IPS-18c (cell line): ENCODE data around the gene SUN1.
"Not testable (repeated sequence)": the region's sequence is repeated elsewhere in the genome, so short reads cannot be mapped to it uniquely, and the experiment has no call there.

Source experiments
- H3K4me3 ChIP-seq: 2 replicates; pipeline ENCODE4 v1.7.0; 2013; ENCODE audit warnings: low read depth, mild to moderate bottlenecking, low read length, moderate library complexity; ENCODE audit not compliant: insufficient read depth
- H3K9me3 ChIP-seq: one replicate; pipeline ENCODE4 v1.6.1; 2013; ENCODE audit warnings: mild to moderate bottlenecking, low read length, moderate library complexity; ENCODE audit not compliant: control insufficient read depth, insufficient read depth

The SUN1 gene

GRCh38 chr7:801351-801750 lies 30.9 kb upstream of the SUN1 start:
- H3K4me3 ChIP-seq, H3K9me3 ChIP-seq: not testable (repeated sequence)

GRCh38 chr7:801940-802381 lies 30.3 kb upstream of the SUN1 start:
- no peak overlapping the region for H3K4me3 ChIP-seq
- H3K9me3 ChIP-seq, result peaks cover 2% of the 10 kb centered on the region

- H3K4me3 ChIP-seq, result no peak overlapping the region
- peaks cover 2% of the 10 kb centered on the region for H3K9me3 ChIP-seq
Measured at GRCh38 chr7:802500-803242, 29.6 kb upstream of the SUN1 start.

- Histone ChIP-seq H3K9me3 (peaks cover 2% of the 10 kb centered on the region), H3K4me3 (no peak overlapping the region)
Measured at GRCh38 chr7:803243-803635, 29.0 kb upstream of the SUN1 start.

- H3K9me3 ChIP-seq, H3K4me3 ChIP-seq: not testable (repeated sequence)
Measured at GRCh38 chr7:803796-804195, 28.5 kb upstream of the SUN1 start.

GRCh38 chr7:805261-805660 lies 27.0 kb upstream of the SUN1 start:
- H3K9me3 ChIP-seq, result peaks cover 2% of the 10 kb centered on the region
- H3K4me3 ChIP-seq, result no peak overlapping the region

GRCh38 chr7:815284-816216 lies 16.7 kb upstream of the SUN1 start:
- peak overlapping the region; percentile 66 for H3K4me3 ChIP-seq
- no peaks in the 10 kb centered on the region for H3K9me3 ChIP-seq

GRCh38 chr7:816300-816750 lies 16.0 kb upstream of the SUN1 start:
- peak overlapping the region; percentile 66; the same call in 1 of the 2 replicates for H3K4me3 ChIP-seq
- H3K9me3 ChIP-seq, result no peaks in the 10 kb centered on the region

- Histone ChIP-seq H3K9me3 (no peaks in the 10 kb centered on the region), H3K4me3 (peak overlapping the region; percentile 81)
Measured at GRCh38 chr7:816751-817671, 15.3 kb upstream of the SUN1 start.

GRCh38 chr7:818031-818699 lies 14.1 kb upstream of the SUN1 start:
- H3K4me3 ChIP-seq, result no peak overlapping the region
- no peaks in the 10 kb centered on the region for H3K9me3 ChIP-seq

- no peak overlapping the region for H3K4me3 ChIP-seq
Measured at GRCh38 chr7:820341-820740, 11.9 kb upstream of the SUN1 start.

GRCh38 chr7:821688-822087 lies 10.6 kb upstream of the SUN1 start:
- Histone ChIP-seq H3K9me3 (no peaks in the 10 kb centered on the region), H3K4me3 (no peak overlapping the region)

More at GRCh38 chr7:820341-820740, 11.9 kb upstream of the SUN1 start:
- no peaks in the 10 kb centered on the region for H3K9me3 ChIP-seq

GRCh38 chr7:822692-823276 lies 9.5 kb upstream of the SUN1 start:
- H3K9me3 ChIP-seq, result no peaks in the 10 kb centered on the region
- no peak overlapping the region for H3K4me3 ChIP-seq

GRCh38 chr7:823649-824048 lies 8.6 kb upstream of the SUN1 start:
- Histone ChIP-seq H3K9me3 (no peaks in the 10 kb centered on the region), H3K4me3 (no peak overlapping the region)

GRCh38 chr7:824081-824480 lies 8.2 kb upstream of the SUN1 start:
- H3K9me3 ChIP-seq, result no peaks in the 10 kb centered on the region
- H3K4me3 ChIP-seq, result no peak overlapping the region

- Histone ChIP-seq H3K9me3 (no peaks in the 10 kb centered on the region), H3K4me3 (no peak overlapping the region)
Measured at GRCh38 chr7:824664-825063, 7.6 kb upstream of the SUN1 start.
